ENCODE measurements around the gene TUBGCP6.

- TF ChIP-seq CTCF (IDR thresholded peaks at IDR 0.05) (no peak), ZFX (IDR thresholded peaks at IDR 0.05; ENCODE audit: borderline replicate concordance) (no peak)
These were observed 35.6 kb downstream of the TUBGCP6 start for GRCh38 chr22:50208939-50209892.
